Measurements from ENCODE around the gene NEK7. TPM values are rescaled to one million over a fixed set of nuclear protein-coding genes. Genes with fewer than 3 reads are reported as not detected.

Gene NEK7
- total and polyA plus RNA-seq, 2 of the 4 experiments (the other 2 are of a cell fraction), result 89.0 to 467 TPM

DNA sequence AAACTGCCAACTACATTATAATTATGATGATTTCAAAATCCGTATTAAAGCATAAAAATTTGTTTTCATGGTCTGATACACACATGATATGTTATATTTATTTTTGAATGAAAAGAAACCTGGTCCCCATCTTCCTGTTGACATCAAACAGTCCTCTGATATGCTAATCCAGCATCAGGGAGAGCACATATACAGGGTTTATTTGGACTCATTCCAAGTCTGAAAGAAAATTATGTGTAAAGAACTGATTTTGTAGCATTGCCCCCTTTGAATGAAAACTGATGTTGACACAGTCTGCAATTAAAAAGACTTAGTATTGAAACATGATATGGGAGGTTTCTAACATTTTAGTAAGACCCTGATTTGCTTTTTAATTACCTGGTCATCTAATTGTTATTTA is 119.4 kb downstream of the NEK7 start:
- no CpG with 5 or more reads among the region's 1 CpG for WGBS, 2 experiments (ENCODE audit: extremely low coverage in 2 of 2, insufficient read length in 1 of 2)
- no TSS peak for BruUV-seq (replicated peaks)
- Histone ChIP-seq H3K18ac (ENCODE audit: low read depth, low read length) (no peak overlapping the region), H4K91ac (ENCODE audit: insufficient read depth, low read depth, low read length) (no peak overlapping the region), H2BK15ac (ENCODE audit: low read depth, low read length) (no peak overlapping the region), H2AK5ac (ENCODE audit: low read depth, low read length) (no peak overlapping the region), H3K9me1 (ENCODE audit: insufficient read depth, low read length) (peaks cover 3% of the 10 kb centered on the region), H3K23ac (ENCODE audit: low read depth, low read length) (no peak overlapping the region), H4K8ac (ENCODE audit: low read depth in 2 of 2, low read length in 2 of 2) (no peak overlapping the region), H3K14ac (replicated peaks; ENCODE audit: low read depth, low read length) (no peak overlapping the region), H4K20me1 (ENCODE audit: insufficient read depth, low read length) (no peaks in the 10 kb centered on the region), H3K9me3 (ENCODE audit: control insufficient read depth, insufficient read depth, low read length) (no peaks in the 10 kb centered on the region), H3K27ac (ENCODE audit: insufficient read depth, low read length) (no peak overlapping the region), H2BK20ac (ENCODE audit: low read depth, low read length) (no peak overlapping the region), H2AK9ac (replicated peaks; ENCODE audit: low read depth, low read length, poor library complexity) (no peak overlapping the region), H2BK120ac (ENCODE audit: low read depth, low read length) (no peak overlapping the region), H3K4me2 (ENCODE audit: low read depth, low read length) (no peak overlapping the region), H3K79me1 (ENCODE audit: low read depth in 1 of 2, low read length in 2 of 2) (peaks cover 8 to 19% of the 10 kb centered on the region in 2 experiments), H3K56ac (ENCODE audit: extremely low read depth, insufficient read depth, low read length) (no peak overlapping the region), H3K4me3 (ENCODE audit: insufficient read depth, low read depth, low read length) (no peak overlapping the region), H3K27me3 (ENCODE audit: control insufficient read depth, insufficient read depth, low read length) (no peaks in the 10 kb centered on the region), H3K4ac (ENCODE audit: low read depth, low read length) (no peak overlapping the region), H3K4me1 (ENCODE audit: control insufficient read depth, insufficient read depth, low read length) (peaks cover 5% of the 10 kb centered on the region), H2BK5ac (ENCODE audit: low read depth, low read length, poor library complexity, severe bottlenecking) (no peak overlapping the region), H3K9ac (ENCODE audit: low read depth, low read length) (no peak overlapping the region), H2AFZ (replicated peaks; ENCODE audit: low read length, poor library complexity) (no peak overlapping the region), H3K36me3 (ENCODE audit: control insufficient read depth, insufficient read depth, low read length) (peaks cover 1% of the 10 kb centered on the region; the same call in 1 of the 2 replicates), H4K5ac (ENCODE audit: low read depth, low read length) (no peak overlapping the region)
- TF ChIP-seq RCOR1 (IDR thresholded peaks at IDR 0.05; ENCODE audit: insufficient replicate concordance, low read length), result no peak
- no peak for TF ChIP-seq CHD1 (IDR thresholded peaks at IDR 0.05; ENCODE audit: low read depth, low read length)
- no peak for TF ChIP-seq MAZ (IDR thresholded peaks at IDR 0.05; ENCODE audit: borderline replicate concordance, low read depth, low read length)
- TF ChIP-seq FOS (IDR thresholded peaks at IDR 0.05; ENCODE audit: low read depth, low read length), result no peak
- TF ChIP-seq RAD21 (IDR thresholded peaks at IDR 0.05; ENCODE audit: low read length), result no peak
- TF ChIP-seq BHLHE40 (IDR thresholded peaks at IDR 0.05; ENCODE audit: low read depth, low read length), result no peak
- ChIA-PET POLR2A (ENCODE audit: unreplicated experiment) (no interaction called here), CTCF (no interaction called here)
- in situ Hi-C loops (cut with MboI; ENCODE audit: low sequenced_read_pairs), result no loop called here
- dilution Hi-C loops (cut with HindIII; ENCODE audit: low sequenced_read_pairs, unreplicated experiment), result no loop called here
- ATAC-seq (ENCODE audit: low read depth), result no peak
- intact Hi-C loops (cut with micrococcal nuclease), result loop anchor here (10.0 kb wide), 1 partner anchor 191 kb away; no protein-coding TSS in a partner anchor
- no peak for DNase-seq
